GM12874 (cell line): Measurements from ENCODE around the gene TMEM106C.

Experiments used
- CTCF ChIP-seq: IDR thresholded peaks from 2 replicates; pipeline ENCODE4 v1.5.1; 2011; ENCODE audit warnings: low read depth, mild to moderate bottlenecking, control low read depth, low read length, moderate library complexity; ENCODE audit not compliant: insufficient read depth

The TMEM106C gene

DNA sequence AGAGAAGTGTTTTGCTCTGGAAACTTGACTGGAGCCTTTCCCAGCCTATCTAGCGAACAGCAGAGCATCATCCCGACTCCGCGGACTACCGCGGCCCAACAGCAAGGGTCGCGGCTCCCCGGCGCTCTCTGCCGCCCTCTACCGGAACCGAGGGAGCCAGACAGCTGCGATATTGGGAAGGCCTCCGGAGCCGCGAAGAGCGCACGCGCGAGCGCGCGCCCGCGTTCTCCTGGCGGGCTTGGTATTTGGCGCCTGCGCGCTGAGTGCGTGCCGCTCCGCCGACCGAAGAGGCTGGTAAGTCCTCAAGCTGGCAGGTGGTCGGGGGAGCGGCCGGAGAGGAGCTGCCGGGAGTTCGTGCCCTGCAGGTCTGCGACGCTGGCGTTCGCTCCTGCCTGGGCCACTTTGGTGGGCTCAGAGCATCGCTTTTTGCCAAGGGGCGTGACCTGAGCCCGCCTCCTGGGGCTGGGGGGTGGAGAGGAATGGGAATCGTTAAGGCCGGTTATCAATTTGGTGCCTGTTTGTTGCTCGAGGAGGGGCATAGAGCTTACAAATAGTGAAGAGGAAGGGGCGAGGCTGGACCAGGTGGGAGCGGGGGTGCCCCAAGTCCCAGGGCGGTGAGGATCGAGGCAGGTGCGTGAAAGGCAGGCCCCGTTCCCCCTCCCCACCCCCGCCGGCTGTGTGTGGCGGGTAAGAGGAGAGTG lies at the start of gene TMEM106C:
TMEM106C (plus strand) TSS at position 257 of the 701 bp plus-strand sequence. CDS start 641 bp downstream, outside the sequence.
- peak; percentile 99 for TF ChIP-seq CTCF

- no peak for TF ChIP-seq CTCF
These were observed 42.5 kb upstream of the TMEM106C start for GRCh38 chr12:47920913-47921312.

- TF ChIP-seq CTCF, result no peak
These were observed 41.5 kb upstream of the TMEM106C start for GRCh38 chr12:47921907-47922306.

DNA sequence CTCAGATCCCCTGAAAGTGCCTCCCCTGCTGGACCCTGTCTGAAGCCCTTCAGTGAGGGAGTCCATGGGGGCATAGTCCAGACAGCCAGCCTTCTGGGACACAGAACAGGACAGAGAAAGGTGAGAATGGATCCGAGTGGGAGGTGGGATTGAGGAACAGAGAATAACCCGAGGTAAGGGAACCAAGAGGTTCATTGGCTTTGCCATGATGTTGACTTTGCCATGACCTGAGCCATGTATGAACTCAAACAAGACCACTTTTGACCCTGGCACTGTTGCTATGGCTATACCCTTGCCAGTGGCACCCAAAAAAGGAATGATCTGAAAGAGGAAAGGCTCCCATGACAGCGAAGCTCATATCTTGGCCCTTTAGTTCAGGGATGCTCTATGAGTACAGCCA lies 36.0 kb upstream of the TMEM106C start:
- no peak for TF ChIP-seq CTCF

DNA sequence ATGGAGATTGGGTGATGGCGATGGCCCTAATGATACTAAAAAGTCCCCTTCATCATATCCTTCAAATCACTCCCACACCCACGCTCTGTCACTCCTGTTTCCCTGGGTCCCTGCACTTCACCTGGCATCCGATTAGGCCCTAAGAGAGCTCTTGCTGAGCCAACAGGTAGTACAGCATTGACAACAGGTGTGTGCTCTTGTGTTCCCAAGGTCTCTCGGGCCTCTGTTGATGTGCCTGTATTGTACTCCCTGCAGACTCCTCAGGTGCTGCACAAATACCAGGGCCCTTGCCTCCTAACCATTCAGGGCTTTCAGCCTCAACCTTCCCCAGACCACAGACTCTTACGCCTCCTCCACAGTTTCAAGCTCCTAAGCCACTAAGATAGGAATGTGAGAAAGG lies 32.8 kb upstream of the TMEM106C start:
- no peak for TF ChIP-seq CTCF

- TF ChIP-seq CTCF, result no peak
These were observed 32.2 kb upstream of the TMEM106C start for GRCh38 chr12:47931187-47931586.

- TF ChIP-seq CTCF, result no peak
These were observed 28.2 kb upstream of the TMEM106C start for GRCh38 chr12:47935184-47935583.
